ENCODE results near the gene HES5.
A peak's percentile ranks its signal among the peaks of the same experiment; 100 is the strongest.

- TF ChIP-seq POLR2AphosphoS5 (IDR thresholded peaks at IDR 0.05): peak; percentile 67 to 84
- no peak for TF ChIP-seq CTCF (IDR thresholded peaks at IDR 0.05)
- TF ChIP-seq POLR2A (IDR thresholded peaks at IDR 0.05; ENCODE audit: low read depth): no peak
- TF ChIP-seq EP300 (IDR thresholded peaks at IDR 0.05): no peak
These were observed 16.6 kb upstream of the HES5 start for GRCh38 chr1:2546515-2547209.
